M059J (cell line): ENCODE results near the gene HOXC10. TPM values are rescaled to one million over a fixed set of nuclear protein-coding genes. Genes with fewer than 3 reads are reported as not detected.
A peak's percentile ranks its signal among the peaks of the same experiment; 100 is the strongest.

Experiments
- DNase-seq: peaks from one replicate; pipeline ENCODE4 v3.0.0-alpha.2; 2012; ENCODE audit warnings: low read depth
- total RNA-seq: library from RNA; depleted of rRNA; stranded (reverse); fragments of >200 nt; shearing (Covaris generic); gene quantifications from 2 replicates; pipeline ENCODE4 v1.2.3, GENCODE V29; 2014

HOXC10 gene
- total RNA-seq, 1 experiment from 2014 or later = 15.3 TPM

DNA sequence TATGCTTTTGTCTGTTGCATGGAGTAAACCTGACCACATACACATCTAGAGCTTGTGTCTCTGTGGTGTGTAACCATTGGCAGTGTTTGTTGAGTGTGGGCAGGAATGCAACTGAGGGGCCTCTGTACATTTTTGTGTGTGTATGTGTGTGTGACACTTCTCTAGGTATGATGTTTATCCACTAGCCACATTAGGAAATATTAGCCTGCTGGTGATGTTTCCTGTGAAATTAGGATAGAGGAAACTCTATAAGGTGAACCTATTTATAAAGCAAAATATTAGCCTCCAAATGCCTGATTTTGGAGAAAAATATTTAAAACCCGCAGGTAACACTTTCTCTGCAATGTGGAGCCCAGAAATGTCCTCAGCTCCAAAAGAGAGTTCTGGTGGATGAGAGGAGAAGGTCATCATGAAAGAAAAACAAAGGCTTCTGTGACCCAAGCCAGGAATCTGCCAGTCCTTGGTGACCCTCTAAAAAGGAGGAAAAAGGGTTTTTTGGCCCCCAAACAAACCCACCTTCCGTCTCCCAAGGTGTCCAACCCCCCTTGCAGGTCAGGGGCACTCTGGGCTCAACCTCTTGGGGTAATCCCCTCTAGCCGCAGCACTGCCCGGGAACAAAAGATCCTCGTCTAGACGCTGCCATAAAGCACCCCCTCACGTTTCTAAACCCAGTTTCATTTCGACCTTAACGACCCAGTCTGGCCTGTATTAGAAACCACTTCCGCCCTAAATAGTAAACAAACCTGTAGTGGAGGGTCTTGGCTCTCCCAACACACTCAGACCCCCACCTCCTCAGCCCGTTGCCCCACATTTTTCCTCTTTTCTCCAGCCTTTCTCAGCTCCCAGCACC lies 7.1 kb upstream of the HOXC10 start:
- no peak for DNase-seq

DNA sequence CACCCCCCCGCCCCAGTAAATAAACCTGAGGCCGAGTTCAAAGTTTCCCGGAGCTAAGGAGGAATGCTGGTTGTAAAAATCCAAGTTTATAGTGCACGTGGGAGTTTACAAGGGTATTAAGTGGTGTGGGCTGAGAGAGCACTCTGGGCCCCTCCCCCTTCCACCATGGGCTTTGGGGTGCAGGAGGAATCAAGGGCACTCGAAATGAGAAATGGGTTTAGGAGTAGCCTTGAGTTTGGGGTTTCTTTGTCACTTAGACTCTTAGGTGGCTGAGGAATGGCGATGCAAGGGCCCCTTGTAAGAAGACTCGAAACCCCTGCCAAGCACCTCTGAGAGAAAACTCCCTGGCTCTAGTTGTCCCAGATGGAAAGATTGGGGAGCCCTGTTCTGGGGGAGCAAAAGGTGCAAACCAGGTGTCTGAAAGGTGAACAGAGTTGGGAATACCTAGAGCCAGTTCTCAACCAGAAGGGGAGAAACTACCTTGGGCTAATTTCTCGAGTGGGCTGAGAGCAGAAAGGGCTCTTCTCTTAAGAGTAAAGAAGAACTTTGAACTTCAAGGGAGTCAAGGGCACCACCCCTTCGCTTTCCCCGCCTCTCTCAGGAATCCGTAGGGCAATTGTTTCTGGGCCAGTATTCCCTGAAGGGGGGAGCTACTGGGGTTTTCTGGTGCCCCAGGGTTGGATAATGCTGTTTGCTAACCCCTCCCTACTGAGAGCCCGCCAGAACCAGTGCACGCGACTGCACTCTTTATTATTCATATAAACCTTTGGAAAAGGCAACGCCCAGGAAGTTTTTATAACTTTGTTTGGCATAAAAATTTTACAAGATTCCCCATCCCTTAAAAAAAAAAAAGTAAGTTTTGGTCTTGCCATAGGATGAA lies 6.2 kb upstream of the HOXC10 start:
- peak; percentile 60 for DNase-seq

DNA sequence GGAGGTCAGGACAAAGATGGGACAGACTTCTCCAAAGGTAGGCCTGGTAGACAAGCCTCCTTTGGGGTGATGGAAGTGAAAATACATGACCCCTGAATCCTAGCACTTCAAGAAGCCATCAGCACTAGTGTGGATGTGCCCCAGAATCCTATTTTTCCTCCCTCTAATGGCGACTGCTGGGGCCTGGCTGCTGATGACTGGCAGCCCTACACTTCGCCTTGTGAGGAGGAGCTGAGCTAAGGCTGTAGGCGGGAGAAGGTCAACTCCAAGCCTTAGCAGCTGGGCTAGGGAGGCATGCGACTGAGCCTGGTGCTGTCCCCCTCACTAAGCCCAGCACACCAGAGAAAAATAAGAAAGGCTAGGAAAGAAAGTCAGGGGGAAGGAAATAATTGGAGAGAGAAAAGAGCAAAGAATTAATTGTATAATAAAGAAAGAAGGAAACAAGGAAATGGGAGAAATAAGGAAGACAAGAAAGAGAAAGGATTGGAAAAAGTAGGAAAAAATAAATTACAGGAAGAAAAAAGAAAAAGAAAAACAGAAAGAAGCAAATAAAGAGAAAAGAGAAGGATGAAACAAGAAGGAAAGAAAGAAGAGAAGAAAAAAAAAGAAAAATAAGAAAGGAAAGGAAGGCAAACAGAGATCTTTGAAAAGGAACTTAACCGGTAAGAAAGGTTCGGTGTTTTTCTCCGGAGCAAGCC lies 4.7 kb upstream of the HOXC10 start:
- DNase-seq = no peak

DNA sequence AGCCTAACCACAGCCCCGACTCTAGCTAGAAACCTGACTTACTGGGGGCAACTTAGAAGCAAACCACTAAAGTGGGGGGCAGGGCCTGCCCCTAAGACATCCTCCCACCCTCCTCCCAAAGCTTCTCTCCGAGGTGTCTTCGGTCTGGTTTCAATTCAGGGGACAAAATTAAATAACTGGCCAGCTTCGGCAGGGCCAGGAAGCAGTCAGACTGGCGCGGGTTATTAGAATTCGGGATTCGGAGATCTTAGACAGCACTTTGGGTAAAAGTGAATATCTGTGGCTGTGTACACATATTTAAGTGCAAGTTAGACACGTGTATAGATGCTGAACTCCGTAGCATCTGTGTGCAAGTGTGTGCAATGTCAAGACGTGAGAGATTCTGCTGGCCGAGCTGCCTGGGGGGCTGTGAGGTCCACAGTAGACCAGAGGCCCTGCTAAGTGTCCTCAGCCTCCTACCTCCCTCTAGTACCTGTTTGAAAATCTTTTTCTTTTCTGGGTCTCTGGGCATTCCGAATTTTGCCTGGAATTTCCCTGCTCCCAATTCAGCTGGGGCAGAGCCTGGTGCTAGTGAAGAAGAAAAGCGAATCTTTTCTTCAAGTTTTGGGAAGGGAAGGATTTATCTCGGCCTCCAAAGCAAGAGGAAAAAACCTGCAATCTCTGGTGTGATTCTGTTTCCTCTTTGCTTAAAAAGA lies 4.0 kb upstream of the HOXC10 start:
- no peak for DNase-seq

DNA sequence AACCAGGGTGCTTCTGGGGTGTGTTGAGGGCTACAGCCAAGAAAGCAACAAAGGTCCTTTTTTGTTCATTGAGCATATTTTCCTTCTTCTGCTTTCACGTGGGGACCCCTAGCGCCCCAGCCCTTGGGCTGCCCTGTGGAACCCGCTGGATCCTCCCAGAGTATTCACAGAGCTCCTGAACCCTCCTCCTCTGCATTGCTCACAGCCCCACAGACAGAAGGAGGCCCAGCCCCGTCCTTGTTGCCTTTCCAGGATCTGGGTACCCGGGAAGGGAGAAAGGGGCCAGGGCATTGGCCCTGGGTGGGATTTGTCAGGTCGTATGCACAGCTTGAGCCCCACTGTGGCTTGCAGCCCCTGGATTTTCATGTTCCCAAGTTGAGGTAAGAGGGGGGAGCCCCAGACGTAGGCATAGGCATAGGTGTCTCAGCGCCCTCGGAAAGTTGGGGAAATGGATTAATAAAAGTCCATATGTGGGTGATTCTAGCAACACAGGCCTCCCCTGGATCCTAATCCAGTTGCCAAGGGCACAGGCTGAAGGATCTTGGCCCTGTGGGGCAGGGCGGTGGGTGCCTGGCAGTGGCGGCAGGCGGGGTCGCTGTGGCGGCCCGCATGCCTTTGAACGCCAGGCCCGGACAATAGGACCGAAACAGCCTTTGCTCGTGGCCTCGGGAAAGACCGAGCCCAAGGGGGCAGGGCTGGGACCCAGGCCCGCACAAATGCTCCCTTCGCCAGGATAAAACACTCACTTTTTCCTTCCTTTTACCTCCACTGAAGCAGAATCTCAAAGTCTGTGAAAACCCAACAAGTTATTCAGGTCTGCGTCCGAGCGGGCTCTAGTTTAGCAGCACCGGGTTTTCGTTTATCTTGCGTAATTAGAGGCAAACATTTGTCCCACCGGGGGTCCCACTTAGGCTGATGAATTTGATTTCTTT lies 3.0 kb upstream of the HOXC10 start:
- no peak for DNase-seq

DNA sequence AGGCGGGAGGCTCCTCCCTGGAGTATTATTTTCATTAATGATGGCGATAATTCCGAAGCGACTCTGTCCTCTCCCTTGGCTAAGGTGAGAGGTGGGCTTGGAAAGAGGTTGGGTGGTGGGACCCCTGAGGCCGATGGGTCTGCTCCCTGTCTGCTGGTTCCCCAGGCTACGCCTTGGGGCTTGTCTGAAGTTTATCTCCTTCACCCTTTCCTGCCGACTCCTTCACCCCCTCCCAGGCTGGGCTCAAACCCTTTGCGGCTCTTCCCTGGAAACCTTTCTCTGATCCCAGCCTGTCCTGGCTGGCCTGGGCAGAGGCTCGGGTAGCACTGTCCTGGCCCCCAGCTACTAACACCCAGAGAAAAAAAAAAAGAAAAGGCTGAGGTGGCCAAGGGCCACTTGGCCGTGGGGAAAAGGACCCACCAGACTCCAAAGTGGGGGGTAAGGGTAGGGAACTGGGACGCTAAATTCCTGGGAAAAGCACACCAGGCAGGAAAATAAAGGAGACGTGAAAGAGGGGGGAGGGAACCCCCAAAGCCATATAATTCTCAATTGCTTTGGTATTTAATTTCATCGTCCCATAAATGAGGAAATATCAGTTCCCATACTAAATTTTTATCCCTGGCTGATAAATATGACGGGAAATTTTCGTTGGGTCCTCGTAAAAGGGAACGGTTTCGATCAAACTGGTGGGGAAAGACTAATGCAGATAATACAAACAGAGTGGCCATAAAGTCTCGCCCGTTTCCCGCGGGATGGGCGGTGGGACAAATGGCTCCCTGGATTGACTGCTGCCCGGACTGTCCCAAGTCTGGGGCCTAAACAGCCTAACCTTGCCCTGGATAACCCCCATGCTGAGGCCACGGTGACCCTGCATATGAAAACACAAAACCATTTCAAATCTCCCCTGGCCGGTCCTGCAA lies 2.0 kb upstream of the HOXC10 start:
- no peak for DNase-seq

DNA sequence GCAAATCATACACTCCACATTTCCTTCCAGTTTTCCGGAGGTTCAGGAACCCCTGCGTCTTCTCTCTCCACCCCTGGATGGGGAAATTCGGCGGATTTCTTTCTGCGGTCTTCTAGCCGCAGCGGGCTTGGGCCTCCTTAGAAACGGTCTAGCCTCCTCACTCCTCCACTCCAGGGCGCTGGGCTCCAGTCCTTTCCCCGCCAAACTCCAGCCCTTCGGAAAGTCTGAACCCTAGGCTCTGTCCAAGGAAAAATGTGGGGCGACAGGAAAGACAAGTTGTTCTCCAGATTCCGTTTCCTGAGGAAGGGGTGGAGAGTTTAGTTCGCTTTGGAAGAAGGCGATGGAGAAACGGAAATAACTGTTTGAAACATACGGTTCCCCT lies 1.4 kb upstream of the HOXC10 start:
- DNase-seq = no peak

DNA sequence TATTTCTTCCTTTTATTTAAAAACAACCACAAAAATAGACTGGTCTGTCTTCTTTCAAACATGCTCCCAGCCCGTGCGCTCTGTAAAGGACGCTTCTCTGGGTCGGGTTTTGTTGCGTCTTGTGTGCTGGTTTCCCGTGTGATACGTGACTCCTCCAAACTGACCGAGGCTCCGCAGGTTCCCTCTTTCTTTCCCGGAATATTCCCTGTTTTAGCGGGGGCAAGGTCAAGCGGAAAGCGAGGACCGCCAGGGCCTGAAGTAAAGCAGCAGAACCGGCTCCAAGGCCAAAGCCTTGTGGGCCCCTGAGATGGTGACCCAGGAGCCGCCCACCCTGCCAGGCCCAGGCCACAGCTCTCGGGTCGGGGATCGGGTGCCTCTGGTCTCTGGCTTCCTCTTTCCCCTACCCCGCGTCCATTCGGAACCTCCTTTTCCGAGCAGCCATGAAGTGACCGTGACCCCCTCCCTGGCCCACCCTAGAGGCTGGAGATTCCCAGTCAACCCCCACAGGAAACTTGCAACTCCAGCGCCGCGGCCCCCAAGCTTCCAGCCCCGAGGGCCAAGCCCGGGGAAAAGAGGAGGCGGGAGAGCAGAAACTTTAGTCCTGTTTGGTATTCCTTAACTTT lies 885 bp upstream of the HOXC10 start:
- no peak for DNase-seq

DNA sequence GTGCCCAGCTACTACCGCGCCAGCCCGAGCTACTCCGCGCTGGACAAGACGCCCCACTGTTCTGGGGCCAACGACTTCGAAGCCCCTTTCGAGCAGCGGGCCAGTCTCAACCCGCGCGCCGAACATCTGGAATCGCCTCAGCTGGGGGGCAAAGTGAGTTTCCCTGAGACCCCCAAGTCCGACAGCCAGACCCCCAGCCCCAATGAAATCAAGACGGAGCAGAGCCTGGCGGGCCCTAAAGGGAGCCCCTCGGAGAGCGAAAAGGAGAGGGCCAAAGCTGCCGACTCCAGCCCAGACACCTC lies 697 bp downstream of the HOXC10 start:
- no peak for DNase-seq

DNA sequence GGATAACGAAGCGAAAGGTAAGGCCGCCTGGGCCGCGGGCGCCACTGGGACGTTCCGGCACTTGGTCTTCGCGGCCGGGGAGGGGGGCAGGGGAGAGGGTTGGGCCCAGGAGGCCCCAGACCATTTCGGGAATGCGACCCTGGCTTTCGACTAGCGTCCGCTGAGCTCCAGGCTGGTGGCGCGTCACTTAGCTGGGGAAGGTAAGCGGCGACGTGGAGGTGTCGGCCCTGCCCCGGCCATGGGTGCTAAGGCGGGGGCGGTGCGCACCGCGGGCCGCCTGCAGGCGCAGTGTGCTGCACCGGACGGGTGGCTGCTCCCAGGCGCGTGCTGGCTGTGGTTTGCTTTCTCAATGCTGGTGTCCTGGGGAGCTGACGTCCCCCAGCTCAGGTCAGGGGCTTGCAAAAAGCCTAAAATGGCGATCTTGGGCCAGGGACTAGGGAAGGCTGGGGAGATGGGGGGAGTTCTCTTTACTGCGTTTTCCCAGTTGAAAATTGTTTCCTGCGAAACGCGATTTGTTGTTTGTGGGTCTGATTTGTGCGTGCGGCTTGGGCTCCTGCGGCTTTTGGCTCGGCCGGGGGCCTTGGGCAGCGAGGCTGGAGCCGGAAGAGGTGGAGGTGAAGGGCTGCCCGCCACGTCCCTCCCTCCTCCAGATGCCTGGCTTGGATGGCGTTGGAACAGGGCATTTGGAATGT lies 1.2 kb downstream of the HOXC10 start:
- peak; percentile 69 for DNase-seq

DNA sequence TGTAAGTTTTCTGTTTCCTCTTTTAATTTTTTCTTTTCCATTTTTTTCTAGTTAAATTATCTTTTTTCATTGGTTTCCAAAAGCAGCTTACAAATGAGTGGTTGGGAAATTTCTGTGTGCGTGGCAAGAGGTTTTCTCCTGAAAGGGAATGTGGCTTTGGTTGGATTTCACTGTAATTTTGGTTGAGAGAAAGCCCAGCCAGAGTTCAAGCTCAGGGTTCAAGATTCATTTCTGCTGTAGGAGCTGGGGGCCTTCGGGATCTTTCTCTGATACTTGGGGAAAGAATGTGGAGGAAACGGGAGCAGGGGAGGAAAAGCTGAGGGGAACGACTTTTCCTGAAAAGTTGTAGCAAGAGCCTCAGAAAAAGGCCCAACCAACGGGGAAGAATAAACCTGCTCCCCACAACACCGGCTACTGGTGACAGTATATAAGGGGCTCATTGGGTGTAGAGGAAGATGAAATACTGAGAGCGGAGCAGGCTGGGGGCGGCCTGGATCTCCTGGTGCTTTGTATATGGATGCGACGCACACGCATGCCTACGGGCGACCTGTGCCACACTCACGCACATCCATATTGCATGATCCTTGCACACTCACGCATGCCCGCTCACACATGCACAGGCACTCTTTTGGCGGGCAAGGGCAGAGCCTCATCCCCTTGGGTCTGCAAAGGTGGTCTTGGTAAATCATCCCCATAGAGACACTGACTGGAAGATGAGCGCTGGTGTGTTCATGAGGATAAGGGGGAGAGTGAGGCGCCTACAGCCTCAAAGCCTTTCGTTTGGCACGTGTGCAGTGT lies 1.9 kb downstream of the HOXC10 start:
- DNase-seq = no peak

DNA sequence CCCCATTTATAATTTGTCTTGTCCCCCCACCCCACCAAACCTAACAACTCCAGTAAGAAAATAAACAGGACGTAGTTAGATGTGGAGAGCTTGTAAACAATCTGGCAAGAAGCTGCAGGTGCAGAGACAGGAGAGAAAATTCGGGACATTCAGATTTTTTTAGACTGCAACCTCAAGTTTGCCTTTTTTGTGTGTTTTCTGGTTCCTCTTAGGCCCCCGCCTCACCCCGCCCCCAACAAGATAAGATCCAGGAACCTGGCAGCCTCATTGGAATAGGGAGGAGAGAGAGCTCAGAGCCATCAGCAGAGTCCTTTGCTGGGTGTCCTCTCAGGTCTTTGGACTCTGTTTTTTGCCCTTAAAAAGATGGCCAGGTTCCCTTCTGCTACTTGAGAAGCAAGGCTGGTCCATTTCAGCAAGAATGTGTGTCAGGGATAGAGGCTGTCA lies 2.9 kb downstream of the HOXC10 start:
- no peak for DNase-seq

DNA sequence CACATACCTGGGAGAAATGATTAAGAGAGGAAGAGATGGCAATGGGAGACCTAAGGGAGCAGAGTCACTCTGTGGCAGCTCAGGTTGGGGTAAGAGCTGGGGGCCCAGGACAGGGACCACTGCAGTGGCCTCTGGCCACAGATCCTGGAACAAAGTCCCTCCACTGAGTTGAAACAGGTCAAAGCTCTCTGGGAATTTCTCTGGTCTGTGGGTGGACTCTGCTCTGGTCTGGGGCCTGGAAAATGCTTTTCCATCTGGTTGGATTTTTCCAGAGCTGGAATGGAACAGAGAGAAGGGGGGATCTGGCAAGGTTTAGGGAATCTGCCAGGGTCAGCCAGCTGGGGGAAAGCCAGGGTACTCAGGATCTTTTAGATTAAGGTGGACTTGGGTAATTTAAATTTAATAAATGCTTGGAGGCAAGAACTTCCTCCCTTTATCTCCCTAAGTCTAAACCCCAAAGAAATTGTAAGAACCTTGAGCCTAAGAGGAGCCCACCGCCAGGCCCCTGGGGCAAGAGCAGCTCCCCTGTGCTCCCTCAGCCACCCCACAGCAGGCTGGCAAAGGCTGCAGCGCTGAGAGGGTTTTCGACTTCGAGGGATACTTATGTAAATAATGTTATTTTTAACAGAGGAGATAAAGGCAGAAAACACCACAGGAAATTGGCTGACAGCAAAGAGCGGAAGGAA lies 3.7 kb downstream of the HOXC10 start:
- no peak for DNase-seq

DNA sequence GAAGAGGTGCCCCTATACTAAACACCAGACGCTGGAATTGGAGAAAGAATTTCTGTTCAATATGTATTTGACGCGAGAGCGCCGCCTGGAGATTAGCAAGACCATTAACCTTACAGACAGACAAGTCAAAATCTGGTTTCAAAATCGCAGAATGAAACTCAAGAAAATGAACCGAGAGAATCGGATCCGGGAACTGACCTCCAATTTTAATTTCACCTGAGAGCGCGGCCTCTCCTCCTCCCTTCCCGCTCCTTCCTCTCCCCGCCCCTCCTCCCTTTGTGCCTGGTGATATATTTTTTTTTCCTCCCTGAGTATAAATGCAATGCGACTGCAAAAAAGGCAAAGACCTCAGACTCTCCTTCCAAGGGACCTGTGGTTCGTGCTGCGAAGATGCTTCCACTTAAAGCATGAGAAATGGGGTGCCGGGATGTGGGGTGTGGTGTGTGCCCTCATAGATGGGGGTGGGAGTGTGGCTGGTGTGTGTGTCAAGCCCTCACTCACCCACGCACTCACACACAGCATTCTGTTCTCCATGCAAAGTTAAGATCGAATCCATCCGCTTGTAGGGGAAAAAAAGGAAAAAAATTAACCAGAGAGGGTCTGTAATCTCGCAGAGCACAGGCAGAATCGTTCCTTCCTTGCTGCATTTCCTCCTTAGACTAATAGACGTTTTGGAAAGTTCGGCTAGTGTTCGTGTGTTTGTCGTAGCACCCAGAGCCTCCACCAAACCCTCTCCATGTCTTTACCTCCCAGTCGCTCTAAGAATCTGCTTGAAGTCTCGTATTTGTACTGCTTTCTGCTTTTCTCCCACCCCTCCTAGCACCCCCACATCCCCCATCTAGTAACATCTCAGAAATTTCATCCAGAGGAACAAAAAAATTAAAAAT lies 4.5 kb downstream of the HOXC10 start:
- DNase-seq = peak; percentile 86

DNA sequence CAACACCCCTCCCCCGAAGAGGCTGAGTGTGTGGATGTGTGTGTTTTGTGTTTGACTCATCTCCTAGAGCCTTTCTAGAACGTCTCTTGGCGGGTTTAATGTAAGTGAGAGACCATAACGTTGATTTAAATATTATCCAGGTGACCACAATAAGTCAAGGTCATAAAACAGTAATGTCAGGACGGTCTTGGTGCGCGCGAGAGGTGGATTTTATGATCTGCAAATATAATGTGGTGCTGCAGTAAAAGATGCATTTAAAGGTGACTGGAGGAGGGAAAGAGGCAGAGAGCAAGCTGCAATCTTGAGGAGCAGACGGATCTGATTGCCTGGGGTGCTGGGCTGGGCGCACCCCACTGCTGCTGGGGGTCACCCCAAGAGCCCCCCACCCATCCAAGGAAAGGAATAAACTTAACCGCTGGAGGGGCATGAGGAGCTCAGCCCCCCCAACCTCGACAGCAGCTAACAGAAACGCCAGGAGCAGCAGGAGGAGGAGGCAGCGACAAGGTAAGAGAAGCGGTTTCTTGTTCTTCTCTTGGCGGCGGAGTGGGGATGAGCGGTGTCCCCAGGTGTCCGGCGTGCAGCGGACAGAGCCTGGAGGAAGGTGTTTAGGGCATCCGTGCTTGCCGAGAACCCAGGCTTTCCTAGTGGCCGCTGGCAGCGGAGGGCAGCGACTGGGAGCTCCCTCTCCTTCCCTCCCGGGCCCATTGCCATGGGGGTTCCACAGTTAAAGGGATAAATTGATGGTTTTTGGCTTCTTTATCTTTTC lies 5.5 kb downstream of the HOXC10 start:
- peak; percentile 52 for DNase-seq
